DLD1 (cell line): ENCODE measurements around the gene SLC6A3.
"Not testable (repeated sequence)": the region's sequence is repeated elsewhere in the genome, so short reads cannot be mapped to it uniquely, and the experiment has no call there.

ENCODE experiments used
- in situ Hi-C: cut with HindIII; loops from 2 replicates; pipeline ENCODE4 v1.10.0; 2017; ENCODE audit warnings: low sequenced_read_pairs

SLC6A3 gene

GRCh38 chr5:1424716-1425115 lies 20.5 kb downstream of the SLC6A3 start:
- in situ Hi-C loops: no loop called here

GRCh38 chr5:1423901-1424603 lies 21.2 kb downstream of the SLC6A3 start:
- in situ Hi-C loops: no loop called here

- in situ Hi-C loops: not testable (repeated sequence)
Observed at GRCh38 chr5:1422522-1422921, 22.7 kb downstream of the SLC6A3 start.

GRCh38 chr5:1421521-1422341 lies 23.5 kb downstream of the SLC6A3 start:
- in situ Hi-C loops: no loop called here

- in situ Hi-C loops: no loop called here
Observed at GRCh38 chr5:1420211-1421195, 24.7 kb downstream of the SLC6A3 start.

GRCh38 chr5:1419476-1420210 lies 25.6 kb downstream of the SLC6A3 start:
- in situ Hi-C loops: no loop called here

GRCh38 chr5:1418921-1419280 lies 26.3 kb downstream of the SLC6A3 start:
- in situ Hi-C loops: no loop called here

- in situ Hi-C loops: no loop called here
Observed at GRCh38 chr5:1418238-1418920, 26.9 kb downstream of the SLC6A3 start.

GRCh38 chr5:1417586-1418225 lies 27.5 kb downstream of the SLC6A3 start:
- in situ Hi-C loops: no loop called here

GRCh38 chr5:1416856-1417469 lies 28.3 kb downstream of the SLC6A3 start:
- in situ Hi-C loops: no loop called here

GRCh38 chr5:1415626-1416360 lies 29.4 kb downstream of the SLC6A3 start:
- in situ Hi-C loops: no loop called here

GRCh38 chr5:1415059-1415425 lies 30.2 kb downstream of the SLC6A3 start:
- in situ Hi-C loops: no loop called here

- in situ Hi-C loops: no loop called here
Observed at GRCh38 chr5:1414311-1415058, 30.8 kb downstream of the SLC6A3 start.

GRCh38 chr5:1413611-1414241 lies 31.5 kb downstream of the SLC6A3 start:
- in situ Hi-C loops: no loop called here

GRCh38 chr5:1413211-1413610 lies 32.0 kb downstream of the SLC6A3 start:
- in situ Hi-C loops: no loop called here

- in situ Hi-C loops: no loop called here
Observed at GRCh38 chr5:1412621-1413020, 32.6 kb downstream of the SLC6A3 start.

- in situ Hi-C loops: no loop called here
Observed at GRCh38 chr5:1412163-1412562, 33.1 kb downstream of the SLC6A3 start.
